CD14-positive monocyte (primary cell): ENCODE measurements around the gene CUEDC2. TPM values are rescaled to one million over a fixed set of nuclear protein-coding genes. Genes with fewer than 3 reads are reported as not detected.

ENCODE experiments used
- DNase-seq, 3 donors: peaks; one replicate each; pipeline ENCODE4 v3.0.0-alpha.2; 2011 to 2022
- H2AFZ ChIP-seq: 2 replicates; pipeline ENCODE4 v1.6.0; 2012; ENCODE audit warnings: mild to moderate bottlenecking, low read depth, low read length, inconsistent platforms; ENCODE audit not compliant: insufficient read depth, poor library complexity, severe bottlenecking
- H3K27ac ChIP-seq, 2 donors: 1 replicate in 1 of 2; 2 replicates in 1 of 2; pipeline ENCODE4 v1.5.1; 2012 to 2013; ENCODE audit warnings: low read length in 2 of 2, control low read depth in 1 of 2, inconsistent platforms in 1 of 2, low read depth in 1 of 2, mild to moderate bottlenecking in 1 of 2
- H3K27me3 ChIP-seq, 2 donors: one replicate each; pipeline versions ENCODE4 v1.6.0 to v1.6.1; 2011 to 2013; ENCODE audit warnings: low read length in 2 of 2; ENCODE audit not compliant: control insufficient read depth in 2 of 2, insufficient read depth in 2 of 2
- H3K36me3 ChIP-seq, 2 donors: replicated peaks in 1 of 2; 1 replicate in 1 of 2; 2 replicates in 1 of 2; pipeline versions ENCODE4 v1.5.1 to v1.6.1; 2012 to 2013; ENCODE audit warnings: low read length in 2 of 2, control low read depth in 1 of 2, inconsistent platforms in 1 of 2, mild to moderate bottlenecking in 1 of 2; ENCODE audit not compliant: insufficient read depth in 2 of 2, control insufficient read depth in 1 of 2
- H3K4me1 ChIP-seq, 2 donors: 1 replicate in 1 of 2; 2 replicates in 1 of 2; pipeline versions ENCODE4 v1.5.1 to v1.6.1; 2012 to 2013; ENCODE audit warnings: low read length in 2 of 2, control low read depth in 1 of 2, inconsistent platforms in 1 of 2, mild to moderate bottlenecking in 1 of 2, moderate library complexity in 1 of 2; ENCODE audit not compliant: insufficient read depth in 2 of 2, control insufficient read depth in 1 of 2
- H3K4me2 ChIP-seq: replicated peaks from 2 replicates; pipeline ENCODE3; 2012; ENCODE audit warnings: low read length, moderate library complexity, mild to moderate bottlenecking; ENCODE audit not compliant: poor library complexity, severe bottlenecking; ENCODE audit errors: extremely low read depth
- H3K4me3 ChIP-seq, 3 experiments: fragments of 200-600 bp in 1 of 3; sonication (generic) in 1 of 3; replicated peaks in 1 of 3; 1 replicate in 2 of 3; 2 replicates in 1 of 3; pipeline ENCODE4 v1.5.1; 2011 to 2013; ENCODE audit warnings: low read length in 3 of 3, mild to moderate bottlenecking in 3 of 3, control low read depth in 2 of 3, low read depth in 2 of 3, inconsistent platforms in 1 of 3, moderate library complexity in 1 of 3
- H3K79me2 ChIP-seq: 2 replicates; pipeline ENCODE4 v1.6.0; 2012; ENCODE audit warnings: mild to moderate bottlenecking, control low read depth, inconsistent platforms, low read length, moderate library complexity; ENCODE audit not compliant: insufficient read depth
- H3K9ac ChIP-seq: 2 replicates; pipeline ENCODE4 v1.6.0; 2017; ENCODE audit warnings: low read length, mild to moderate bottlenecking; ENCODE audit not compliant: insufficient read depth, poor library complexity, severe bottlenecking
- H3K9me3 ChIP-seq, 2 donors: replicated peaks in 1 of 2; 1 replicate in 1 of 2; 2 replicates in 1 of 2; pipeline versions ENCODE4 v1.5.1 to v1.6.1; 2012 to 2013; ENCODE audit warnings: low read length in 2 of 2, control low read depth in 1 of 2; ENCODE audit not compliant: control insufficient read depth in 1 of 2, insufficient read depth in 1 of 2
- H4K20me1 ChIP-seq: 2 replicates; pipeline ENCODE4 v1.6.0; 2012; ENCODE audit warnings: mild to moderate bottlenecking, low read length, control low read depth, moderate library complexity; ENCODE audit not compliant: insufficient read depth
- H3K27ac Mint-ChIP-seq, 7 donors: one replicate each; pipeline ENCODE4 v1.8.0; 2020; ENCODE audit warnings: mild to moderate bottlenecking in 7 of 7, mixed read lengths in 7 of 7, moderate library complexity in 6 of 7, inconsistent platforms in 2 of 7
- H3K27me3 Mint-ChIP-seq, 3 donors: one replicate each; pipeline ENCODE4 v1.8.0; 2021 to 2022; ENCODE audit warnings: low read depth in 3 of 3, mild to moderate bottlenecking in 3 of 3, mixed read lengths in 3 of 3, moderate library complexity in 3 of 3, inconsistent platforms in 1 of 3
- H3K36me3 Mint-ChIP-seq, 2 donors: one replicate each; pipeline ENCODE4 v1.8.0; 2020; ENCODE audit warnings: mixed read lengths in 2 of 2, inconsistent platforms in 1 of 2, mild to moderate bottlenecking in 1 of 2
- H3K4me1 Mint-ChIP-seq: one replicate; pipeline ENCODE4 v1.8.0; 2020; ENCODE audit warnings: mild to moderate bottlenecking, mixed read lengths
- H3K4me3 Mint-ChIP-seq, 2 donors: one replicate each; pipeline ENCODE4 v1.8.0; 2020; ENCODE audit warnings: mild to moderate bottlenecking in 2 of 2, mixed read lengths in 2 of 2, moderate library complexity in 1 of 2
- H3K9me3 Mint-ChIP-seq, 7 donors: one replicate each; pipeline ENCODE4 v1.8.0; 2020 to 2022; ENCODE audit warnings: mixed read lengths in 7 of 7, mild to moderate bottlenecking in 6 of 7, moderate library complexity in 6 of 7, inconsistent platforms in 2 of 7
- WGBS: methylation state at CpG from one replicate; pipeline ENCODE4 v1.1.5; 2013; ENCODE audit warnings: missing lambda C conversion rate; ENCODE audit not compliant: insufficient coverage; 5-methylcytosine and 5-hydroxymethylcytosine counted together
- intact Hi-C, 2 donors: fragments of 100-400 bp; cut with micrococcal nuclease; formaldehyde crosslinking; loops; one replicate each; pipeline versions ENCODE4 v1.15.0 to v1.15.1; 2023
- polyA plus RNA-seq, 3 donors: library from polyadenylated mRNA; depleted of rRNA in 1 of 3; unstranded in 2 of 3; stranded (reverse) in 1 of 3; fragments of 300-500 nt in 2 of 3; fragments of >200 nt in 1 of 3; fragmentation: Illumina TruSeq in 2 of 3; gene quantifications; 1 replicate in 2 of 3; 2 replicates in 1 of 3; pipeline ENCODE4 v1.2.3, GENCODE V29; 2012 to 2021
- TF ChIP-seq, protein P1 (sequence below): fragments of 200-600 bp; IDR thresholded peaks from one replicate; pipeline ENCODE4 v1.8.0; 2022; ENCODE audit warnings: antibody characterized with exemption, mild to moderate bottlenecking

CUEDC2 gene
- polyA plus RNA-seq, 3 donors = 58.5 to 70.2 (median 66.7) TPM

DNA sequence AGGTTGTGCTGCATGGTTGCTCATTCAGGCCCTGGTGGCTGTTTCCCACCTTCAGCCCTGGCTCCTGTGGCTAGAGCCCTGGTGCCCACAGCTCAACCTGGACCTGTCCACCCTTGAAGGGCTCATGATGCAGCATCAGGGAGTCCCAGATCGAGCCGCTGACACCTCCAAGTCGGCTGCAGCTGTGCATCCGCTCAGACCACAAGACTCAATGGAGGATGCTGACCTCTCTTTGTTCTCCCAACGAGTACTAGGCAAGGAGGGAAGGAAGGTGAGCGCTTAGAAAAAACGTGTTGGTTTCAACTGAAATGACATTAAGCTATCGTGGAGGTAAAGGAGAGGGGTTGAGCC, 28.4 kb upstream of the CUEDC2 start:
- Mint-ChIP-seq H3K9me3 (no peaks in the 10 kb centered on the region), H3K36me3 (peaks cover 1 to 9% of the 10 kb centered on the region in 2 donors), H3K4me3 (peak overlapping the region; percentile 89 to 95), H3K4me1 (peaks cover 44% of the 10 kb centered on the region), H3K27ac (peak overlapping the region in 5 of 7 donors; percentile 18 to 94 (median 81)), H3K27me3 (peaks cover 3 to 10% (median 10%) of the 10 kb centered on the region in 3 donors)
- Histone ChIP-seq H3K4me1 (peaks cover 34 to 41% of the 10 kb centered on the region in 2 donors), H3K9ac (peak overlapping the region; percentile 73), H3K9me3 (no peaks in the 10 kb centered on the region), H3K36me3 (no peaks in the 10 kb centered on the region), H3K27me3 (peaks cover 0 to 3% of the 10 kb centered on the region in 2 donors), H4K20me1 (no peaks in the 10 kb centered on the region), H3K4me2 (peak overlapping the region; percentile 86), H3K27ac (peak overlapping the region in 1 of 2 donors; percentile 69), H2AFZ (peak overlapping the region; percentile 85), H3K79me2 (no peaks in the 10 kb centered on the region), H3K4me3 (peak overlapping the region; percentile 32 to 76 (median 59))
- DNase-seq = no peak
- TF ChIP-seq, protein P1, sequence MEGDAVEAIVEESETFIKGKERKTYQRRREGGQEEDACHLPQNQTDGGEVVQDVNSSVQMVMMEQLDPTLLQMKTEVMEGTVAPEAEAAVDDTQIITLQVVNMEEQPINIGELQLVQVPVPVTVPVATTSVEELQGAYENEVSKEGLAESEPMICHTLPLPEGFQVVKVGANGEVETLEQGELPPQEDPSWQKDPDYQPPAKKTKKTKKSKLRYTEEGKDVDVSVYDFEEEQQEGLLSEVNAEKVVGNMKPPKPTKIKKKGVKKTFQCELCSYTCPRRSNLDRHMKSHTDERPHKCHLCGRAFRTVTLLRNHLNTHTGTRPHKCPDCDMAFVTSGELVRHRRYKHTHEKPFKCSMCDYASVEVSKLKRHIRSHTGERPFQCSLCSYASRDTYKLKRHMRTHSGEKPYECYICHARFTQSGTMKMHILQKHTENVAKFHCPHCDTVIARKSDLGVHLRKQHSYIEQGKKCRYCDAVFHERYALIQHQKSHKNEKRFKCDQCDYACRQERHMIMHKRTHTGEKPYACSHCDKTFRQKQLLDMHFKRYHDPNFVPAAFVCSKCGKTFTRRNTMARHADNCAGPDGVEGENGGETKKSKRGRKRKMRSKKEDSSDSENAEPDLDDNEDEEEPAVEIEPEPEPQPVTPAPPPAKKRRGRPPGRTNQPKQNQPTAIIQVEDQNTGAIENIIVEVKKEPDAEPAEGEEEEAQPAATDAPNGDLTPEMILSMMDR = no peak
- 17% methylated on average over 5 of the region's 8 CpGs for WGBS
- intact Hi-C loops = loop anchor here (5.0 kb wide), 2 partner anchors 39 to 41 kb away; partner anchors contain the start of genes ACTR1A (in 1 of the 2), FBXL15 (in 1 of the 2) and SUFU (in 1 of the 2)

DNA sequence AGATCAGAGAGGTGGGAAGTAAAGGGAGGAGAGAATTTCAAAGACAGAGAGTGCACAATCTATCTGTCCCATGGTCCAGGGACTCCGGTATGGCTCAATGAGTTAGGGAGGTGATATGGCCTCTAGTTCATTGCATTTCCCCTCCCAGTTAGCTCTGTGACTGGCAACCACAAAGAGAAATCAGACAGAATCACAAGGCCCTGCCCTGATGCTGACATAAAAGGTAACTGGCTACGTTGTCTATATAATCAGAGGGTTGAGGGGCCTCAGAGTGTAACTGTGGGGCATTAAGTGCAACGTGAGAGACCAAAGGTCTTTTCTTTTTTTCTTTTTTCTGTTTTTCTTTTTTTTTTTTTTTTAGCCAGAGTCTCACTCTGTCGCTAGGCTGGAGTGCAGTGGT, 26.3 kb upstream of the CUEDC2 start:
- Mint-ChIP-seq H3K4me3 (no peak overlapping the region), H3K27ac (no peak overlapping the region), H3K9me3 (no peaks in the 10 kb centered on the region), H3K36me3 (peaks cover 0 to 3% of the 10 kb centered on the region in 2 donors), H3K4me1 (peaks cover 64% of the 10 kb centered on the region), H3K27me3 (peaks cover 4 to 10% (median 8%) of the 10 kb centered on the region in 3 donors)
- no peaks in the 10 kb centered on the region for H3K79me2 ChIP-seq
- H3K4me1 ChIP-seq = peaks cover 55 to 63% of the 10 kb centered on the region in 2 donors
- no peak overlapping the region for H3K4me2 ChIP-seq
- H3K4me3 ChIP-seq = no peak overlapping the region
- H4K20me1 ChIP-seq = no peaks in the 10 kb centered on the region
- no CpG with 5 or more reads among the region's 4 CpGs for WGBS
- no peak overlapping the region for H2AFZ ChIP-seq
- intact Hi-C loops = no loop called here
- H3K9ac ChIP-seq = no peak overlapping the region
- TF ChIP-seq, protein P1 = no peak
- no peaks in the 10 kb centered on the region for H3K36me3 ChIP-seq
- H3K27ac ChIP-seq = no peak overlapping the region
- H3K27me3 ChIP-seq = peaks cover 0 to 3% of the 10 kb centered on the region in 2 donors
- no peaks in the 10 kb centered on the region for H3K9me3 ChIP-seq
- DNase-seq = no peak
